DMS79 treated with DMSO at 0.1 percent for 48 hours (cell line): ENCODE results near the gene CACNG7.

ENCODE experiments used
- DNase-seq: peaks from one replicate; lab custom pipeline; 2025; lab: John Stamatoyannopoulos, UW

CACNG7 gene

DNA sequence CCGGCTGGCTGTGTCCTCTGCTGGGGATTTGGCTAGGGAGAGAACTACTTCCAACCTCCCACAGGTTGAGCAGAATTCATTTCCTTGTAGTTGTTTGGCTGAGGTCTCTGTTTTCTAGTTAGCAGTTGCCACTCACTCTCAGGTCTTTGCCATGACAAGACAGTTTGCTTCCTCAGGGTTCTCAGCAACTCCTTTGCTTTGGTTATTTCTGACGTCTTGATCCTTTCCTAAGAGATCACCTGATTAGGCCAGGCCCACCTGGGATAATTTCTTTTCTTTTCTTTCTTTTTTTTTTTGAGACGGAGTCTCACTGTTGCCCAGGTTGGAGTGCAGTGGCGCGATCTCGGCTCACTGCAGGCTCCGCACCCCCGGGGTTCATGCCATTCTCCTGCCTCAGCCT lies 44.3 kb downstream of the CACNG7 start:
- DNase-seq: no peak

GRCh38 chr19:53957448-53958167 lies 48.5 kb downstream of the CACNG7 start:
- no peak for DNase-seq

DNA sequence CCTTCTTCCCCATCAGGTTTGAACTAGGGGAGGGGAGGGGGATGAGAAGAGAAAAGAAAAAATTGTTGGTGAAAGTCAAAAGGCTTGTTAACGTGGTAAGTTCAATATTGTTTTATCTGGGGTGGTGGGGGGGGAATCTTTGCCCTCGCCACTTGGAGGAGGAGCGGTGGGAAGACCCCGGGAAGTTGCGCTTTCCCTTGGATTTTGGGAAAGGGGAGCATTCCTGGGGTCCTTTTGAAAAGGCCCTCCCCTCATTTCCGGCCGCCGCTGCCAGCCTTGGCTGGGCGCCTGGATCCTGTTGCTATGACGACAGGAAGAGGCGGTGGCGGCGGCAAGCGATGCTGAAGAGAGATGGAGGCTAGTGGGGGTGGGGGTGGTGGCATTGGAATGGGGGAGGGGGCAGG lies 49.1 kb downstream of the CACNG7 start:
- peak; percentile 68 for DNase-seq

GRCh38 chr19:53958823-53959757 lies 50.0 kb downstream of the CACNG7 start:
- no peak for DNase-seq

- DNase-seq: no peak
Measured at GRCh38 chr19:53960187-53960586, 51.1 kb downstream of the CACNG7 start.

- no peak for DNase-seq
Measured at GRCh38 chr19:53960886-53961285, 51.8 kb downstream of the CACNG7 start.

DNA sequence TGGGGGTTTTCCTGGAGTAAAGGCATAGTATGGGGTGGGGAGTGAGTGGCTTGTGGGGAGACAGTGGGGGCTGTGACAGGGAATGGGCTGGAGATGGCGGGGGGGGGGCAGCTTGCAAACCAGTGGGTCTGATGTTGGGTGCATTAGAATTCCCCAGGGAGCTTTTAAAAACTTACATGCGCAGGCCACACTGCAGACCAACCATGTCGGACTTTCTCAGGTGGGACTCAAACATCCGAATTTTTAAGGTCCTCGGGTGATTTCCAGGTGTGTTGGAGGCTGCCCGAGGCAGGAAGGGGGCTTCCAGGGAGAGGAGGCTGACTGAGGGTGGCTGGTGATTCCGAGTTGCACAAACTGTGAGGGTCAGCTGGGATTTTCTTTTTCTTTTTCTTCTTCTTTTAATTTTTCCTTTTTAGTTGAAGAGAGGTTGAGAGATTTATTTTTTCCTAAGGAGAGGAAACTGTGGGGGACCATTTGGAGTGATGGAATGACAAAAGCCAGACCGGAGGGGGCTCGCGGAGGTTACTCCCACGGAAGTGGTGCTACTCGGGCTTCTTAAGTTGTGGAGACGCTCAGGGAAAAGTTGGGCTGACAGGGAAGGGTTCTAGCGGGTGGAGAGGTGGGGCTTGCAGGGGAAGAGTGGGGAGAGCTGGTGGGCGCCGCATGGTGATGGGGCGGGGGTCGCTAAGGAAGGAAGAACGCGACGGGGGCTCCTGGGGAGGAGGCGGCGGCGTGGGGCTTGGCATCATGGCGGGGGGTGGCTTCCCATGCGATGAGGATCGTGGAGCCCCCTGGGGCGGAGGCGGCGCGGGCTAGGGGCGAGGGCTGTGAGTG lies 52.7 kb downstream of the CACNG7 start:
- DNase-seq: no peak

GRCh38 chr19:53962887-53963431 lies 53.9 kb downstream of the CACNG7 start, which contains the start of gene CACNG8:
Gene CACNG8 (plus strand): TSS chr19:53962937.
- no peak for DNase-seq

GRCh38 chr19:53965091-53965490 lies 56.0 kb downstream of the CACNG7 start:
- DNase-seq: no peak

DNA sequence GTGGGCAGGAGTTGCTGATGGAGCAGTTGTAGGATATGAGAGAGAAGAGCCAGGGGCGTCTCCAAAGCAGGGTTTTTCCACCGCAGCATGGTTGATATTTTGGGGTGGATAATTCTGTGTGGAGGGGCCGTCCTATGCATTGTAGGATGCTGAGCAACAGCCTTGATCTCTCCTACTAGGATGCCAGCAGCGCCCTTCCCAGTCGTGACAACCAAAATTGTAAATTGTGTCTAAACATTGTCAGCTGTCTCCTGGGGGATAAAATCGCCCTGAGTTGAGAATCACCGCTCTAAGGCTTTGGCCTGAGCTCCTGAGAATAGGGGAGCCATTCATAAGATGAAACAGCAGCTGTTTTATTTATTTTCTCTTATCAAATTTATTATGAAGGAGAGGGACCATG lies 57.9 kb downstream of the CACNG7 start:
- no peak for DNase-seq

GRCh38 chr19:53969366-53969765 lies 60.3 kb downstream of the CACNG7 start:
- no peak for DNase-seq

DNA sequence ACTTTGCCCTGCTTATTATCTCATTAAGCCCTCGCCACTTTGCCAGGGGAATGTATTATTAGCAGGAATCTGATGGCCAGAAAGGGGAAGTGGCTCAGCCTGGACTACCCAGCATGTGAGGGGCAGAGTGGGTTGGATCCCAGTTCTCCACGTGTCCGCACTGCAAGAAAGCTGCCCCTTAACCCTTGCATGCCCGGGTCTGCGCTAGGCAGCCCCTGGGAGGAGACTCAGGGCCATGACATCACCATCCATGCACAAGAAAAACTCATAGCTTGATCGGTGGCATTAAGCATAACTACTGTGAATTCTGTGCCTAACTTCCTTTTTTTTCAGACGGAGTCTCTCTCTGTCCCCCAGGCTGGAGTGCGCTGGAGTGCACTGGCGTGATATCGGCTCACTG lies 62.6 kb downstream of the CACNG7 start:
- DNase-seq: no peak

- DNase-seq: peak; percentile 72
Measured at GRCh38 chr19:53977429-53977990, 68.4 kb downstream of the CACNG7 start.

- no peak for DNase-seq
Measured at GRCh38 chr19:53977991-53978731, 69.1 kb downstream of the CACNG7 start.

DNA sequence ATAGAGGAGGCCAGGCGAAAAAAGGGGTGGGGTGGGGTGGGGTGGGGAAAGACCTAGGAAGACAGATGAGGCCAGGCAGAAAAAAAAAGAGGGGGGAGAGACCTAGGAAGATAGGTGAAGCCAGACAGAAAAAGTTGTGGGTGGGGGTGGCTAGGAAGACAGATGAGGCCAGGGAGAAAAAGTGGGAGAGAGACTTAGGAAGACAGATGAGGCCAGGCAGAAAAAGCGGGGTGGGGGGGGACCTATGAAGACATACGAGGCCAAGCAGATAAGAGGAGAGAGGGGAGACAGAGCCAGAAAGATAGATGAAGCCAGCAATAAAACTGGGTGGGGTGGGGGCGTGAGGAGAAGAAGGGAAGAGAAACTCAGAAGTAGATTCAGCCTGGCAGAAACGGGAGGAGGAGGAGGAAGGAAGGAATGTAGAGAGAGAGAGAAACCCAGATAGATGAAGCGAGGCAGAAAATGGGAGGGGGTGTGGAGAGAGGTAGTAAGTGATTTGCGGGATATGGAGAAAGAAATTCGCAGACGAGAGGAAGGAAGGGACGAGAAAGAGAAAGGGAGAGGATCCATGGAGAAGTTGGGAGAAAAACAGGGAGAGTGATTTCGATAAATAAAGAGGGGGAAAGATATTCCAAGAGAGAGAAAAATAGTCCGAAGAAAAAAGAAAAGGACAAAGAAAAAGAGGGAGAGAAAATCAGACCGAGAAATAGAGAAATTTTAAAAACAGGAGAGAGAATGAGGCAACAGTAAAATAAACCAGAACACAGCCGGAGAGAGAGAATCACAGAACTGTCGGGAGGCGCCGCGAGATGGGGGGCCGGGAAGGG lies 70.1 kb downstream of the CACNG7 start:
- DNase-seq: no peak

DNA sequence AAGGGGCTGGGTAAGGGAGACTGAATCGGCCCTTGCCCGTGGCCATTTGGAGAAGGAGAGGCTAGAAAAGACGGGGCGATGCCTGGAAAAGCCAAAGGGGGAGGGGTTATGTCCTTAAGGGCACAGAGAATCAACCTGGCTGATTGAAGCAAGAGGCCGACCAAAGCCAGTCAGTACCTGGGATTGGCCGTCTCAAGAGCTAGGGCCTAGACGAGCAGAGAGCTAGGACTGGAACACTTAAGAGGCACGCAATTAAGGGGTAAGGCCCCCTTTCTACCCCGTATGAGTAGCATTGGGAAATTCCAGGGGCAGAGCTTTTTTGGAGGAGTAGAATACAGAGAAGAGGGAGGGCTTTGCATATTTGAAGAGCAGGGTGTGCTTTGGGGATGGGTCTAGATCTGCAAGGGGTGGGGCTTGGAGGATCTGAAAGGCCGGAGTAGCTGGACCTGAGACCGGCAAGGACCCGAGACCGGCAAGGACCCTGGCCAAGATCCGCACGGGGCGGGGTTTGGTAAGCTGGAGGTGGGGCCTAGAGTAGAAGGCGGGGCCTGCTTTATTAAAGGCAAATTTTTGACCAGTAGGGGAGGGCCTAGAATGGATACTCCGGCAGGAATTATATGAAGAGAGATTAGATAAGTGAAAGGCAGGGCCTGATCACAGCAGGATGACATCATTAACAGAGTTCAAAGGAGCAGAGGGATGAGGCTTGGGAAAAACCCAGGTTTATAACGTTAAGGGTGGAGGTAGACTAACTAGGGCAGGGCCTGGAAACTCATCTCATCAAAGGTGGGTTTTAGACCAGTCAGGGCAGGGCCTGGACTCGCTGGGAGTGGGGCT lies 71.7 kb downstream of the CACNG7 start:
- no peak for DNase-seq

- no peak for DNase-seq
Measured at GRCh38 chr19:53981376-53981951, 72.4 kb downstream of the CACNG7 start.

DNA sequence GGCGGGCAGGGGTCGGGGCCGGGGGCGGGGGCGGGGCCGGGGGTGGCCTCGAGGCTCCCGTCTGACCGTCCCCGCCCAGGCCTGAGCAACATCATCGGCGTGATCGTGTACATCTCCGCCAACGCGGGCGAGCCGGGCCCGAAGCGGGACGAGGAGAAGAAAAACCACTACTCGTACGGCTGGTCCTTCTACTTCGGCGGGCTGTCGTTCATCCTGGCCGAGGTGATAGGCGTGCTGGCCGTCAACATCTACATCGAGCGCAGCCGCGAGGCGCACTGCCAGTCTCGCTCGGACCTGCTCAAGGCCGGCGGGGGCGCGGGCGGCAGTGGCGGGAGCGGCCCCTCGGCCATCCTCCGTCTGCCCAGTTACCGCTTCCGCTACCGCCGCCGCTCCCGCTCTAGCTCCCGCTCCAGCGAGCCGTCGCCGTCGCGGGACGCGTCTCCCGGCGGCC lies 72.9 kb downstream of the CACNG7 start:
- no peak for DNase-seq

- peak; percentile 18 for DNase-seq
Measured at GRCh38 chr19:53982611-53983010, 73.5 kb downstream of the CACNG7 start.
